GM12872 (cell line): Measurements from ENCODE around the gene XRCC6.

ENCODE experiments used
- CTCF ChIP-seq: IDR thresholded peaks from 3 replicates; pipeline ENCODE4 v1.5.1; 2011; ENCODE audit warnings: low read depth, mild to moderate bottlenecking, low read length, moderate library complexity; ENCODE audit not compliant: insufficient read depth

Gene XRCC6

GRCh38 chr22:41660416-41660815 lies 39.3 kb downstream of the XRCC6 start:
- TF ChIP-seq CTCF: no peak

- no peak for TF ChIP-seq CTCF
These were observed 40.0 kb downstream of the XRCC6 start for GRCh38 chr22:41661088-41661487.

GRCh38 chr22:41661713-41662112 lies 40.6 kb downstream of the XRCC6 start:
- TF ChIP-seq CTCF: no peak

GRCh38 chr22:41664490-41664889 lies 43.4 kb downstream of the XRCC6 start:
- TF ChIP-seq CTCF: no peak

- TF ChIP-seq CTCF: no peak
These were observed 43.9 kb downstream of the XRCC6 start for GRCh38 chr22:41664951-41665350.

GRCh38 chr22:41668971-41669911 lies 48.1 kb downstream of the XRCC6 start:
- TF ChIP-seq CTCF: no peak

GRCh38 chr22:41672780-41673509 lies 51.9 kb downstream of the XRCC6 start:
- TF ChIP-seq CTCF: peak; percentile 56
